Upper lobe of left lung (tissue), 6 donors: ENCODE measurements around the gene RSRC1. TPM values are rescaled to one million over a fixed set of nuclear protein-coding genes. Genes with fewer than 3 reads are reported as not detected.

Experiments
- ATAC-seq, 2 donors: fragments of 200-7000 bp; cut with Tn5 transposase; one replicate each; pipeline ENCODE4 v1.9.1; 2022; ENCODE audit warnings: mild to moderate bottlenecking in 2 of 2, moderate library complexity in 2 of 2; ENCODE audit not compliant: low FRiP score in 2 of 2
- DNase-seq, 2 donors: peaks; one replicate each; pipeline ENCODE4 v3.0.0-alpha.2; 2019 to 2020
- H3K27ac ChIP-seq, 4 donors: fragments of 200-600 bp; sonication (generic); one replicate each; pipeline ENCODE4 v1.5.1; 2016 to 2019
- H3K27me3 ChIP-seq, 4 donors: fragments of 200-600 bp; sonication (generic); one replicate each; pipeline ENCODE4 v1.5.1; 2017 to 2019
- H3K36me3 ChIP-seq, 4 donors: fragments of 200-600 bp; sonication (generic); one replicate each; pipeline ENCODE4 v1.5.1; 2016 to 2019
- H3K4me1 ChIP-seq, 4 donors: fragments of 200-600 bp; sonication (generic); one replicate each; pipeline ENCODE4 v1.5.1; 2018 to 2019
- H3K4me3 ChIP-seq, 4 donors: fragments of 200-600 bp; sonication (generic); one replicate each; pipeline ENCODE4 v1.5.1; 2017 to 2019; ENCODE audit warnings: mild to moderate bottlenecking in 2 of 4, moderate library complexity in 1 of 4
- H3K9me3 ChIP-seq, 4 donors: fragments of 200-600 bp; sonication (generic); one replicate each; pipeline ENCODE4 v1.5.1; 2018 to 2019
- EP300 ChIP-seq, 4 donors: sonication (generic); formaldehyde crosslinking; IDR thresholded peaks; one replicate each; pipeline ENCODE4 v1.5.1; 2017; ENCODE audit warnings: antibody characterized with exemption in 4 of 4, control low read depth in 2 of 4
- POLR2A ChIP-seq, 4 donors: fragments of 450-650 bp; IDR thresholded peaks; one replicate each; pipeline ENCODE4 v1.5.1; 2016 to 2017; ENCODE audit warnings: antibody characterized with exemption in 4 of 4, mild to moderate bottlenecking in 2 of 4
- POLR2AphosphoS5 ChIP-seq, 2 donors: sonication (generic); formaldehyde crosslinking; IDR thresholded peaks; one replicate each; pipeline ENCODE4 v1.5.1; 2017; ENCODE audit warnings: antibody characterized with exemption in 2 of 2
- whole genome bisulfite sequencing, 2 donors: methylation state at CpG; one replicate each; pipeline ENCODE4 v1.1.5; 2017 to 2018; 5-methylcytosine and 5-hydroxymethylcytosine counted together
- total RNA-seq, 6 donors: library from RNA; depleted of rRNA in 4 of 6; stranded (reverse); fragments of >200 nt in 4 of 6; gene quantifications; one replicate each; pipeline versions ENCODE4 v1.1.0 to v1.2.1, GENCODE V29; 2016 to 2021
- TF ChIP-seq, protein P1 (sequence below), 6 experiments: fragments of 450-650 bp in 4 of 6; fragments of 200-600 bp in 2 of 6; sonication (generic) in 2 of 6; IDR thresholded peaks; one replicate each; pipeline ENCODE4 v1.5.1; 2016 to 2019; ENCODE audit warnings: antibody characterized with exemption in 6 of 6
- donor health status: DM: no; HTN: no; CAD: no; lungs with moderate emphysema.
- donor health status: DM: no; HTN: yes; CAD: no; lungs with severe emphysema.

The RSRC1 gene
- total RNA-seq, 6 donors from 2014 or later = 21.4 to 87.0 (median 24.5) TPM

DNA sequence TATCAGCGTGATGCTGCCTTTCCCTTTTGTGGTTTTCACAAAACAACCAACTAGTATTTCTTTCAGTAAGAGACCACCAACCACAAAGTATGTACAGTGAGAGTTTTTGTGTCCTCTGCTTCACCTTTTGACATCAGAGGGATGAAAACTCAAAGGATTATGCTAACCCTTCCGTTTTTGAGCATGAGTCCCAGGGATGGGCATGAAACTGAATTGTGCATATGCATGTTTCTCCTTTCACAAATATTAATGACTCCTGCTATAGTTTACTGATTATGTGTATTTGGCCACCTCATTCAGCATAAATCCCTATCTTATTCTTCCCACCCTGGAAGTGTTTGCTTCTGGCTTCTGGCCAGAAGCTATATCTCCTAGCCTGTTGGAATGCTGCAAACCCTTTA is 59.2 kb downstream of the RSRC1 start:
- ATAC-seq = no peak
- Histone ChIP-seq H3K27ac (no peak overlapping the region), H3K9me3 (no peaks in the 10 kb centered on the region), H3K27me3 (no peaks in the 10 kb centered on the region), H3K36me3 (no peaks in the 10 kb centered on the region), H3K4me3 (no peak overlapping the region), H3K4me1 (peaks cover 0 to 3% (median 0%) of the 10 kb centered on the region in 4 donors)
- TF ChIP-seq EP300 (IDR thresholded peaks at IDR 0.05) (no peak), POLR2AphosphoS5 (IDR thresholded peaks at IDR 0.05) (no peak), POLR2A (IDR thresholded peaks at IDR 0.05) (no peak)
- TF ChIP-seq, protein P1, sequence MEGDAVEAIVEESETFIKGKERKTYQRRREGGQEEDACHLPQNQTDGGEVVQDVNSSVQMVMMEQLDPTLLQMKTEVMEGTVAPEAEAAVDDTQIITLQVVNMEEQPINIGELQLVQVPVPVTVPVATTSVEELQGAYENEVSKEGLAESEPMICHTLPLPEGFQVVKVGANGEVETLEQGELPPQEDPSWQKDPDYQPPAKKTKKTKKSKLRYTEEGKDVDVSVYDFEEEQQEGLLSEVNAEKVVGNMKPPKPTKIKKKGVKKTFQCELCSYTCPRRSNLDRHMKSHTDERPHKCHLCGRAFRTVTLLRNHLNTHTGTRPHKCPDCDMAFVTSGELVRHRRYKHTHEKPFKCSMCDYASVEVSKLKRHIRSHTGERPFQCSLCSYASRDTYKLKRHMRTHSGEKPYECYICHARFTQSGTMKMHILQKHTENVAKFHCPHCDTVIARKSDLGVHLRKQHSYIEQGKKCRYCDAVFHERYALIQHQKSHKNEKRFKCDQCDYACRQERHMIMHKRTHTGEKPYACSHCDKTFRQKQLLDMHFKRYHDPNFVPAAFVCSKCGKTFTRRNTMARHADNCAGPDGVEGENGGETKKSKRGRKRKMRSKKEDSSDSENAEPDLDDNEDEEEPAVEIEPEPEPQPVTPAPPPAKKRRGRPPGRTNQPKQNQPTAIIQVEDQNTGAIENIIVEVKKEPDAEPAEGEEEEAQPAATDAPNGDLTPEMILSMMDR (IDR thresholded peaks at IDR 0.05) = no peak
- WGBS, 2 donors = 77 to 88% methylated on average over 2 of the region's 2 CpGs
- no peak for DNase-seq

GRCh38 chr3:158181096-158181495 is 71.2 kb downstream of the RSRC1 start:
- TF ChIP-seq POLR2AphosphoS5 (IDR thresholded peaks at IDR 0.05) (no peak), EP300 (IDR thresholded peaks at IDR 0.05) (no peak), POLR2A (IDR thresholded peaks at IDR 0.05) (no peak)
- TF ChIP-seq, protein P1 (IDR thresholded peaks at IDR 0.05) = no peak
- 67 to 83% methylated on average over 1 of the region's 1 CpG for WGBS, 2 donors
- Histone ChIP-seq H3K27ac (no peak overlapping the region), H3K4me1 (no peaks in the 10 kb centered on the region), H3K4me3 (no peak overlapping the region), H3K27me3 (no peaks in the 10 kb centered on the region), H3K36me3 (no peaks in the 10 kb centered on the region), H3K9me3 (no peaks in the 10 kb centered on the region)
- no peak for ATAC-seq
- no peak for DNase-seq

- ATAC-seq (no peak), DNase-seq (no peak)
- TF ChIP-seq, protein P1 (IDR thresholded peaks at IDR 0.05) = no peak
- TF ChIP-seq POLR2A (IDR thresholded peaks at IDR 0.05) (no peak), POLR2AphosphoS5 (IDR thresholded peaks at IDR 0.05) (no peak), EP300 (IDR thresholded peaks at IDR 0.05) (no peak)
- Histone ChIP-seq H3K27ac (no peak overlapping the region), H3K4me1 (no peaks in the 10 kb centered on the region), H3K4me3 (no peak overlapping the region), H3K9me3 (no peaks in the 10 kb centered on the region), H3K36me3 (no peaks in the 10 kb centered on the region), H3K27me3 (no peaks in the 10 kb centered on the region)
- WGBS, 2 donors = 87 to 97% methylated on average over 1 of the region's 1 CpG
Observed at GRCh38 chr3:158185711-158186110, 75.8 kb downstream of the RSRC1 start.

DNA sequence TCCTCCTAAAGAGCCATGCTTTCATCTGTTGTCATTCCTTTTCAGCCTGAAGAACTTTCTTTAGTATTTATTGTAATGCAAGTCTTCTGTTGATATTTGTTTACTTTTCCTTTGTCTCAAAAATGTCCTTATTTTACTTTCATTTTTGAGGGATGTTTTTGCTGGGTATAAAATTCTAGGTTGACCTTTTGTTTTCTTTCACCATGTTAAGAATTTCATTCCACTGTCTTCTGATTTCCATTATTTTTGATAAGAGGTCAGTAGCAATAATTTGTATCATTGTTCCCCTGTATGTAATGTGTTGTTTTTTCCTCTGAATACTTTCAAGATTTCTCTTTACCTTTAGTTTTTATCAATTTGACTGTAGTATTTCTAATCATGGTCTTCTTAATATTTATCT is 91.1 kb downstream of the RSRC1 start:
- Histone ChIP-seq H3K9me3 (peaks cover 10 to 27% (median 23%) of the 10 kb centered on the region in 4 donors), H3K27me3 (no peaks in the 10 kb centered on the region), H3K27ac (no peak overlapping the region), H3K4me1 (no peaks in the 10 kb centered on the region), H3K36me3 (no peaks in the 10 kb centered on the region), H3K4me3 (no peak overlapping the region)
- ATAC-seq (no peak), DNase-seq (no peak)
- TF ChIP-seq POLR2AphosphoS5 (IDR thresholded peaks at IDR 0.05) = no peak
- TF ChIP-seq EP300 (IDR thresholded peaks at IDR 0.05) = no peak
- no peak for TF ChIP-seq POLR2A (IDR thresholded peaks at IDR 0.05)
- TF ChIP-seq, protein P1 (IDR thresholded peaks at IDR 0.05) = no peak

GRCh38 chr3:158205324-158205723 is 95.4 kb downstream of the RSRC1 start:
- no peaks in the 10 kb centered on the region for H3K27me3 ChIP-seq
- no peak overlapping the region for H3K27ac ChIP-seq
- peaks cover 8 to 16% (median 12%) of the 10 kb centered on the region in 4 donors for H3K9me3 ChIP-seq
- no peak for DNase-seq
- no peaks in the 10 kb centered on the region for H3K4me1 ChIP-seq
- no peak overlapping the region for H3K4me3 ChIP-seq
- ATAC-seq = no peak
- H3K36me3 ChIP-seq = no peaks in the 10 kb centered on the region
- WGBS, 2 donors = 45 to 49% methylated on average over 2 of the region's 2 CpGs
- TF ChIP-seq POLR2AphosphoS5 (IDR thresholded peaks at IDR 0.05) = no peak
- no peak for TF ChIP-seq EP300 (IDR thresholded peaks at IDR 0.05)
- TF ChIP-seq POLR2A (IDR thresholded peaks at IDR 0.05) = no peak
- TF ChIP-seq, protein P1 (IDR thresholded peaks at IDR 0.05) = no peak
